PC-9 (cell line): ENCODE data around the gene HIF1A. TPM values are rescaled to one million over a fixed set of nuclear protein-coding genes. Genes with fewer than 3 reads are reported as not detected.

Source experiments
- BruUV-seq: library from RNA; stranded (reverse); fragments of 400-500 nt; replicated peaks from 2 replicates; lab custom pipeline; 2021; lab: Mats Ljungman, UMichigan
- CTCF ChIA-PET: fragments of 300-600 bp; sonication (Branson Sonifier 250); formaldehyde crosslinking; loops from one replicate; lab custom pipeline; 2022; ENCODE audit warnings: antibody characterized with exemption; lab: Charles Lee
- POLR2A ChIA-PET: fragments of 300-600 bp; sonication (Branson Sonifier 250); formaldehyde crosslinking; loops from one replicate; lab custom pipeline; 2022; ENCODE audit warnings: antibody characterized with exemption; ENCODE audit not compliant: unreplicated experiment; lab: Charles Lee
- DNase-seq, 2 experiments: peaks; one replicate each; pipeline versions ENCODE4 v3.0.0 to v3.0.0-alpha.2; 2015 to 2022; ENCODE audit warnings: mixed read lengths in 1 of 2
- H2AFZ ChIP-seq: fragments of 200-600 bp; sonication (generic); 2 replicates; pipeline ENCODE4 v1.8.1; 2017; ENCODE audit warnings: antibody characterized with exemption
- H3F3A ChIP-seq: fragments of 200-600 bp; sonication (generic); 2 replicates; pipeline ENCODE4 v1.8.1; 2017; ENCODE audit warnings: antibody characterized with exemption, mild to moderate bottlenecking, low read depth; ENCODE audit not compliant: insufficient read depth
- H3K27ac ChIP-seq: fragments of 200-600 bp; sonication (generic); 2 replicates; pipeline ENCODE4 v1.6.1; 2016; ENCODE audit warnings: mixed run types
- H3K27me3 ChIP-seq: fragments of 200-600 bp; sonication (generic); 2 replicates; pipeline ENCODE4 v1.6.1; 2016; ENCODE audit warnings: low read depth, mixed run types; ENCODE audit not compliant: insufficient read depth
- H3K36me3 ChIP-seq: fragments of 200-600 bp; sonication (generic); 2 replicates; pipeline ENCODE4 v1.6.1; 2016; ENCODE audit warnings: low read depth, mixed run types
- H3K4me1 ChIP-seq: fragments of 200-600 bp; sonication (generic); replicated peaks from 2 replicates; pipeline ENCODE4 v1.6.1; 2016; ENCODE audit warnings: mixed run types; ENCODE audit not compliant: insufficient read depth
- H3K4me2 ChIP-seq: fragments of 200-600 bp; sonication (generic); 2 replicates; pipeline ENCODE4 v1.6.1; 2017; ENCODE audit warnings: mixed run types
- H3K4me3 ChIP-seq: fragments of 200-600 bp; sonication (generic); 2 replicates; pipeline ENCODE4 v1.6.1; 2016; ENCODE audit warnings: mixed run types
- H3K79me2 ChIP-seq: fragments of 200-600 bp; sonication (generic); 2 replicates; pipeline ENCODE4 v1.6.1; 2017; ENCODE audit warnings: low read depth, mixed run types
- H3K9me2 ChIP-seq: fragments of 200-600 bp; sonication (generic); 2 replicates; pipeline ENCODE4 v1.8.1; 2017; ENCODE audit warnings: mild to moderate bottlenecking; ENCODE audit not compliant: insufficient read depth
- H3K9me3 ChIP-seq: fragments of 200-600 bp; sonication (generic); 2 replicates; pipeline ENCODE4 v1.8.1; 2016; ENCODE audit warnings: low read depth; ENCODE audit not compliant: insufficient read depth
- H4K20me1 ChIP-seq: fragments of 200-600 bp; sonication (generic); 2 replicates; pipeline ENCODE4 v1.8.1; 2017; ENCODE audit not compliant: insufficient read depth
- EZH2 ChIP-seq: fragments of 200-600 bp; sonication (generic); IDR thresholded peaks from 2 replicates; pipeline ENCODE4 v1.8.0; 2017; ENCODE audit warnings: antibody characterized with exemption, low read depth
- intact Hi-C: fragments of 100-400 bp; cut with micrococcal nuclease; formaldehyde crosslinking; loops from one replicate; pipeline ENCODE4 v1.10.0; 2022; ENCODE audit not compliant: unreplicated experiment
- total RNA-seq: library from RNA; stranded (reverse); gene quantifications from 2 replicates; pipeline ENCODE4 v1.2.3, GENCODE V29; 2021
- TF ChIP-seq, protein P1 (sequence below): fragments of 200-600 bp; sonication (generic); conservative IDR thresholded peaks from 2 replicates; pipeline ENCODE4 v1.6.1; 2017; ENCODE audit warnings: mixed run types, antibody characterized with exemption, mild to moderate bottlenecking, moderate library complexity

Gene HIF1A
- total RNA-seq, 1 experiment from 2014 or later = 146 TPM

DNA sequence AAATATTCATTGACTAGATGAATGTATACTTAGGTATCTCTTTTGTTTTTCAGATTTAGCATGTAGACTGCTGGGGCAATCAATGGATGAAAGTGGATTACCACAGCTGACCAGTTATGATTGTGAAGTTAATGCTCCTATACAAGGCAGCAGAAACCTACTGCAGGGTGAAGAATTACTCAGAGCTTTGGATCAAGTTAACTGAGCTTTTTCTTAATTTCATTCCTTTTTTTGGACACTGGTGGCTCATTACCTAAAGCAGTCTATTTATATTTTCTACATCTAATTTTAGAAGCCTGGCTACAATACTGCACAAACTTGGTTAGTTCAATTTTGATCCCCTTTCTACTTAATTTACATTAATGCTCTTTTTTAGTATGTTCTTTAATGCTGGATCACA lies 51.6 kb downstream of the HIF1A start:
- peak overlapping the region; percentile 85 for H3K4me2 ChIP-seq
- POLR2A ChIA-PET = interaction anchor here (0.7 kb wide), 1 partner anchor 453 kb away, joined by 35 read pairs; no protein-coding TSS in a partner anchor
- no peak for DNase-seq
- no TSS peak for BruUV-seq
- no peaks in the 10 kb centered on the region for H3K9me3 ChIP-seq
- no peak overlapping the region for H2AFZ ChIP-seq
- H3K4me3 ChIP-seq = peak overlapping the region; percentile 67; the same call in 1 of the 2 replicates
- peaks cover 82% of the 10 kb centered on the region for H3K79me2 ChIP-seq
- no peaks in the 10 kb centered on the region for H3K9me2 ChIP-seq
- peaks cover 93% of the 10 kb centered on the region for H3F3A ChIP-seq
- H3K36me3 ChIP-seq = peaks cover 59% of the 10 kb centered on the region
- peak overlapping the region; percentile 89 for H3K27ac ChIP-seq
- no peak for TF ChIP-seq EZH2
- TF ChIP-seq, protein P1, sequence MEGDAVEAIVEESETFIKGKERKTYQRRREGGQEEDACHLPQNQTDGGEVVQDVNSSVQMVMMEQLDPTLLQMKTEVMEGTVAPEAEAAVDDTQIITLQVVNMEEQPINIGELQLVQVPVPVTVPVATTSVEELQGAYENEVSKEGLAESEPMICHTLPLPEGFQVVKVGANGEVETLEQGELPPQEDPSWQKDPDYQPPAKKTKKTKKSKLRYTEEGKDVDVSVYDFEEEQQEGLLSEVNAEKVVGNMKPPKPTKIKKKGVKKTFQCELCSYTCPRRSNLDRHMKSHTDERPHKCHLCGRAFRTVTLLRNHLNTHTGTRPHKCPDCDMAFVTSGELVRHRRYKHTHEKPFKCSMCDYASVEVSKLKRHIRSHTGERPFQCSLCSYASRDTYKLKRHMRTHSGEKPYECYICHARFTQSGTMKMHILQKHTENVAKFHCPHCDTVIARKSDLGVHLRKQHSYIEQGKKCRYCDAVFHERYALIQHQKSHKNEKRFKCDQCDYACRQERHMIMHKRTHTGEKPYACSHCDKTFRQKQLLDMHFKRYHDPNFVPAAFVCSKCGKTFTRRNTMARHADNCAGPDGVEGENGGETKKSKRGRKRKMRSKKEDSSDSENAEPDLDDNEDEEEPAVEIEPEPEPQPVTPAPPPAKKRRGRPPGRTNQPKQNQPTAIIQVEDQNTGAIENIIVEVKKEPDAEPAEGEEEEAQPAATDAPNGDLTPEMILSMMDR = no peak
- H3K4me1 ChIP-seq = peaks cover 51% of the 10 kb centered on the region
- CTCF ChIA-PET = interaction anchor here (0.6 kb wide), 1 partner anchor 481 kb away, joined by 6 read pairs; no protein-coding TSS in a partner anchor
- H4K20me1 ChIP-seq = peaks cover 26% of the 10 kb centered on the region
- H3K27me3 ChIP-seq = no peaks in the 10 kb centered on the region
- intact Hi-C loops = no loop called here

DNA sequence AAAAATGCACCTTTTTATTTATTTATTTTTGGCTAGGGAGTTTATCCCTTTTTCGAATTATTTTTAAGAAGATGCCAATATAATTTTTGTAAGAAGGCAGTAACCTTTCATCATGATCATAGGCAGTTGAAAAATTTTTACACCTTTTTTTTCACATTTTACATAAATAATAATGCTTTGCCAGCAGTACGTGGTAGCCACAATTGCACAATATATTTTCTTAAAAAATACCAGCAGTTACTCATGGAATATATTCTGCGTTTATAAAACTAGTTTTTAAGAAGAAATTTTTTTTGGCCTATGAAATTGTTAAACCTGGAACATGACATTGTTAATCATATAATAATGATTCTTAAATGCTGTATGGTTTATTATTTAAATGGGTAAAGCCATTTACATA lies 52.0 kb downstream of the HIF1A start:
- no peak for DNase-seq
- Histone ChIP-seq H3K79me2 (peaks cover 81% of the 10 kb centered on the region), H3K27me3 (no peaks in the 10 kb centered on the region), H3K4me2 (peak overlapping the region; percentile 85), H3K9me2 (no peaks in the 10 kb centered on the region), H3F3A (peaks cover 92% of the 10 kb centered on the region), H3K4me3 (peak overlapping the region; percentile 67; the same call in 1 of the 2 replicates), H3K4me1 (peaks cover 55% of the 10 kb centered on the region), H3K36me3 (peaks cover 55% of the 10 kb centered on the region), H3K9me3 (no peaks in the 10 kb centered on the region), H2AFZ (no peak overlapping the region), H3K27ac (peak overlapping the region; percentile 89), H4K20me1 (peaks cover 26% of the 10 kb centered on the region)
- ChIA-PET CTCF (no interaction called here), POLR2A (no interaction called here)
- intact Hi-C loops = no loop called here
- TF ChIP-seq, protein P1 = no peak
- TF ChIP-seq EZH2 = no peak
- no TSS peak for BruUV-seq

DNA sequence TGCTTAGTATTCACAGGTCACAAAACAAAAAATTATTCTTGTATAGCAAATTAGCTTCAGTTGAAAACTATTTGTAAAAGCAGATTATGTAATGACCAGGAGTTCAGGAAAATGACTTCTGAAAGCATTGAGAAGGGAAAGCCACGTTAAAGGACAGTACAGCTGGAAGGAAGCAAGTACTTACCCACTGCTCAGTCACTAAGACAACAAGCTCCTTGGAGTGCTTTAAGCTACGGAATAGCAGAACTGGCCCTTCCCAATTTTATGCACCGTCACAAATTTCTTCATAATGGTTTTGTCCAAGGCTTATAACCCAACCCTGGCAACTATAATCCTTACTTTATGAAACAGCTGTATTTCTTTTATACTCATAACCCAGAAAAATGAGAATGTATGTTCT lies 54.0 kb downstream of the HIF1A start:
- ChIA-PET POLR2A (interaction anchor here (0.5 to 2.1 kb wide), 10 partner anchors 13 to 1794 kb away, joined by 4 to 12 read pairs (median 4); partner anchors contain the start of genes PPP2R5E and SNAPC1), CTCF (no interaction called here)
- peak in 1 of 2 experiments; percentile 68 for DNase-seq
- H3K4me1 ChIP-seq = peaks cover 74% of the 10 kb centered on the region
- H2AFZ ChIP-seq = no peak overlapping the region
- H3K79me2 ChIP-seq = peaks cover 64% of the 10 kb centered on the region
- TF ChIP-seq, protein P1 = no peak
- no peak for TF ChIP-seq EZH2
- H3K4me2 ChIP-seq = peak overlapping the region; percentile 85
- H3K9me3 ChIP-seq = no peaks in the 10 kb centered on the region
- H4K20me1 ChIP-seq = peaks cover 12% of the 10 kb centered on the region
- peak overlapping the region; percentile 67 for H3K4me3 ChIP-seq
- intact Hi-C loops = no loop called here
- H3K27ac ChIP-seq = peak overlapping the region; percentile 89
- H3K27me3 ChIP-seq = no peaks in the 10 kb centered on the region
- H3K9me2 ChIP-seq = no peaks in the 10 kb centered on the region
- peaks cover 80% of the 10 kb centered on the region for H3F3A ChIP-seq
- no TSS peak for BruUV-seq
- H3K36me3 ChIP-seq = peaks cover 39% of the 10 kb centered on the region
